ENCODE data around the gene UBC. TPM values are rescaled to one million over a fixed set of nuclear protein-coding genes. Genes with fewer than 3 reads are reported as not detected.

The UBC gene
- total and polyA plus RNA-seq, 2 donors (not counting 1 experiment from before 2014, with no cell fraction given) = 2,019 to 2,362 TPM

GRCh38 chr12:124925117-124925516 is 10.7 kb upstream of the UBC start:
- H3K9ac ChIP-seq (ENCODE audit: insufficient read depth, low read length) = no peak overlapping the region
- H3K79me2 ChIP-seq (ENCODE audit: control insufficient read depth, insufficient read depth, low read length) = no peaks in the 10 kb centered on the region
- H2AFZ ChIP-seq (ENCODE audit: low read length) = no peak overlapping the region
- no peaks in the 10 kb centered on the region for H3K36me3 ChIP-seq (ENCODE audit: control insufficient read depth, insufficient read depth, low read length)
- no peak overlapping the region for H3K4me3 ChIP-seq (replicated peaks in 1 of 4; ENCODE audit: control extremely low read depth in 1 of 4, insufficient read depth in 1 of 4, low read depth in 3 of 4, low read length in 4 of 4)
- TF ChIP-seq EZH2 (IDR thresholded peaks at IDR 0.05; ENCODE audit: low read length, missing control alignments) = no peak
- TF ChIP-seq, protein P1, sequence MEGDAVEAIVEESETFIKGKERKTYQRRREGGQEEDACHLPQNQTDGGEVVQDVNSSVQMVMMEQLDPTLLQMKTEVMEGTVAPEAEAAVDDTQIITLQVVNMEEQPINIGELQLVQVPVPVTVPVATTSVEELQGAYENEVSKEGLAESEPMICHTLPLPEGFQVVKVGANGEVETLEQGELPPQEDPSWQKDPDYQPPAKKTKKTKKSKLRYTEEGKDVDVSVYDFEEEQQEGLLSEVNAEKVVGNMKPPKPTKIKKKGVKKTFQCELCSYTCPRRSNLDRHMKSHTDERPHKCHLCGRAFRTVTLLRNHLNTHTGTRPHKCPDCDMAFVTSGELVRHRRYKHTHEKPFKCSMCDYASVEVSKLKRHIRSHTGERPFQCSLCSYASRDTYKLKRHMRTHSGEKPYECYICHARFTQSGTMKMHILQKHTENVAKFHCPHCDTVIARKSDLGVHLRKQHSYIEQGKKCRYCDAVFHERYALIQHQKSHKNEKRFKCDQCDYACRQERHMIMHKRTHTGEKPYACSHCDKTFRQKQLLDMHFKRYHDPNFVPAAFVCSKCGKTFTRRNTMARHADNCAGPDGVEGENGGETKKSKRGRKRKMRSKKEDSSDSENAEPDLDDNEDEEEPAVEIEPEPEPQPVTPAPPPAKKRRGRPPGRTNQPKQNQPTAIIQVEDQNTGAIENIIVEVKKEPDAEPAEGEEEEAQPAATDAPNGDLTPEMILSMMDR (conservative IDR thresholded peaks at IDR 0.05 in 1 of 2, IDR thresholded peaks at IDR 0.05 in 1 of 2; ENCODE audit: low read depth in 1 of 2, low read length in 2 of 2) = no peak
- peaks cover 8% of the 10 kb centered on the region for H3K4me1 ChIP-seq (ENCODE audit: control insufficient read depth, extremely low read depth, insufficient read depth, low read length)
- H3K27ac ChIP-seq (ENCODE audit: insufficient read depth, low read length) = no peak overlapping the region
- no peaks in the 10 kb centered on the region for H3K9me3 ChIP-seq (ENCODE audit: control insufficient read depth, insufficient read depth, low read depth, low read length)
- no peaks in the 10 kb centered on the region for H3K27me3 ChIP-seq (ENCODE audit: control insufficient read depth, insufficient read depth, low read length)
- DNase-seq (ENCODE audit: low read depth in 2 of 2) = no peak
- H3K4me2 ChIP-seq (ENCODE audit: extremely low read depth, insufficient read depth, low read length) = no peak overlapping the region
- H4K20me1 ChIP-seq (ENCODE audit: control insufficient read depth, extremely low read depth, insufficient read depth, low read length) = no peaks in the 10 kb centered on the region

DNA sequence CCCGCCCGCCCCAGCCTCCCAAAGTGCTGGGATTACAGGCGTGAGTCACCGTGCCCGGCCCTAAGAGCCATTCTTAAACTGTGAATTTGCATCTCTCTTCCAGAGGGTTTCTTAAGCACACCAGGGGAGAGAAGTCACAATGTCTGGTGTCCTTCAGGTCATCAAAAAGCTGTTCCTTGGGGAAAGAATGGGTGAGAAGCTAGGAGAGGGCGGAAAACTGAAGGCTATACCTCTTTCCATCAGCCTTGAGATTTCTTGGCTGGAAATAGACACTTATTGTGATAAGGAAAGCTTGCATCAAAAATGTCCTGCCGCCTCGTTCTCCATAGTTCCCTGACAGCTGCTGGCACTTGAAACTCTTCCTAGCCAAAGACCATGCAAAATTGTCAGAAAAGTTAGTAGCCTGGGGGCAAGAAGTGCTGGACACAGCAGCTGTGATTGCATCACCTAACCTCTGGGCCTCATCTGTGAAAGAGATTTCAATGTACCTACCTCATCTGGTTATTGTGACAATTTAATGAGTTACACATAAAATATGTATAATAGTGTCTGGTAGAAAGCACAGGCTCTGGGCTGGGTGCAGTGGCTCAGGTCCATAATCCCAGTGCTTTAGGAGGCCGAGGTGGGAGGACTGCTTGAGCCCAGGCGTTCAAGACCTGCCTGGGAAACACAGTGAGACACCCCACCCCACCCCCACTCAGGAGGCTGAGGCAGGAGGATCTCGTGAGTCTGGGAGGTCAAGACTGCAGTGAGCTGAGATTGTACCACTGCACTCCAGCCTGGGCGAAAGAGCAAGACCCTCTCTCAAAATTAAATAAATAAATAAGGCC is 9.7 kb upstream of the UBC start:
- DNase-seq (ENCODE audit: low read depth in 2 of 2) = peak; percentile 67 to 77
- no peak overlapping the region for H3K9ac ChIP-seq (ENCODE audit: insufficient read depth, low read length)
- no peak overlapping the region for H3K4me3 ChIP-seq (replicated peaks in 1 of 4; ENCODE audit: control extremely low read depth in 1 of 4, insufficient read depth in 1 of 4, low read depth in 3 of 4, low read length in 4 of 4)

More for the DNA sequence above, 9.7 kb upstream of the UBC start:
- TF ChIP-seq, protein P1 (conservative IDR thresholded peaks at IDR 0.05 in 1 of 2, IDR thresholded peaks at IDR 0.05 in 1 of 2; ENCODE audit: low read depth in 1 of 2, low read length in 2 of 2) = no peak
- peaks cover 8% of the 10 kb centered on the region for H3K4me1 ChIP-seq (ENCODE audit: control insufficient read depth, extremely low read depth, insufficient read depth, low read length)
- no peaks in the 10 kb centered on the region for H3K36me3 ChIP-seq (ENCODE audit: control insufficient read depth, insufficient read depth, low read length)
- H3K79me2 ChIP-seq (ENCODE audit: control insufficient read depth, insufficient read depth, low read length) = no peaks in the 10 kb centered on the region
- H3K27ac ChIP-seq (ENCODE audit: insufficient read depth, low read length) = peak overlapping the region; percentile 60
- peak overlapping the region; percentile 44 for H3K4me2 ChIP-seq (ENCODE audit: extremely low read depth, insufficient read depth, low read length)
- H2AFZ ChIP-seq (ENCODE audit: low read length) = no peak overlapping the region
- no peaks in the 10 kb centered on the region for H3K27me3 ChIP-seq (ENCODE audit: control insufficient read depth, insufficient read depth, low read length)
- H4K20me1 ChIP-seq (ENCODE audit: control insufficient read depth, extremely low read depth, insufficient read depth, low read length) = no peaks in the 10 kb centered on the region
- no peaks in the 10 kb centered on the region for H3K9me3 ChIP-seq (ENCODE audit: control insufficient read depth, insufficient read depth, low read depth, low read length)
